GM19023 (cell line): ENCODE results near the gene OR2A7.
"Not testable (repeated sequence)": the region's sequence is repeated elsewhere in the genome, so short reads cannot be mapped to it uniquely, and the experiment has no call there.

Experiments
- ATAC-seq: cut with Tn5 transposase; IDR thresholded peaks from one replicate; pipeline ENCODE4 v1.9.1; 2021; ENCODE audit warnings: mild to moderate bottlenecking, moderate library complexity; ENCODE audit not compliant: unreplicated experiment

Gene OR2A7

DNA sequence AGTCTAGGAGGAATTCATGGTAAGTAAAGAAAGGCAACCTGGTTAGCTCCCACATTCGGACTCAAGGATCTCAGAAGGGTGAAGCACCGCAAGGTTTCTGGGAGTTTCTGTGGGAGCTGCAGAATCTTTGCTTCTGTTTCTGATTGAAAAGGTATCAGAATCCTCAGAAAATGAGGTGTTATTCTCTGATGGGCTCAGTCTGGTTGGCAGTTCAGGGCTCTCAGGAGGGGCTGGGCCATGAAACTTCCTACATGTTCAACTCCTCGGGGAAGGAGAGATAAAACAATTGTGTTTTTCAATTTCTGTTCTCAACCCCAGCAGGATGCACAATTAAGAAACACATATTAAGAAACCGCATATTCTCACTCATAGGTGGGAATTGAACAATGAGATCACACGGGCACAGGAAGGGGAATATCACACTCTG lies 9.1 kb downstream of the OR2A7 start:
- ATAC-seq = no peak

DNA sequence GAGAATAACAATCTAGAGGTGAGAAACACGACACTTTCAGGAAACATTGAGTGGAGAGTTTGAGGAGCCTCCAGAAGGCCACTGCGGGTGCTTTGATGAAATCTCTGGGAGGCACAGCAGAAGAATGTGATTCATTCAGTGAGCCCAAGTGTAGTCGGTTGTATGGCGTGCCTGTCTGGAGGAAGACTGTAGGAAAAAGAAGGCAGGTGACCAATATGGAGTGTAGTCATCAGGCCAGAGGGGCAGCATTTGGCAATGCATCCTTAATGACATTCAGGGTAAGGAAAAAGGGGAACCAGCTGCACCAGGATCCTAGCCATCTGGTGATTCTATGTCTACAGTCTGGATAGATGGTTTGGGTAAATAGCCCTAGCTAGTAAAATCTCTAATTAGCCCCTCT lies 12.3 kb downstream of the OR2A7 start:
- ATAC-seq = not testable (repeated sequence)

- ATAC-seq = not testable (repeated sequence)
These were observed 16.8 kb downstream of the OR2A7 start for GRCh38 chr7:144247674-144248330.

DNA sequence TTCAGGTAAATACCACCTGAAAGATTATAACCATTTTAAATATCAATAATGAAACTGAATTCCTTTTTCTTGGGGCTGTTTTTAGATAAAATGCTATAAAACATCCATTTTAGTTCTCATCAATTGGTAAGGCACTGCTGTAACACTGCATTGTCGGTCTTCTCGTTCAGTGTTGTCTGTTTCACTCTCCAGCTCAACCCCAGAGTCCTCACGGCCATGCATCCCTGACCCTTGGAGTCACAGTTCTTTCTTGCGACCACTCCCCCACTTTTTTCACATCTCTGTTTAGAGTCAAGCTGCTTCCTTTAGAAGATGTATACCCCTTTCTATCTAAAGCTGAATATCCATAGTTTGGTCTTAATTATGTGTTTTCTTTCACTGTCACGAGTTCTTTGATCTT lies 17.6 kb downstream of the OR2A7 start:
- ATAC-seq = not testable (repeated sequence)

DNA sequence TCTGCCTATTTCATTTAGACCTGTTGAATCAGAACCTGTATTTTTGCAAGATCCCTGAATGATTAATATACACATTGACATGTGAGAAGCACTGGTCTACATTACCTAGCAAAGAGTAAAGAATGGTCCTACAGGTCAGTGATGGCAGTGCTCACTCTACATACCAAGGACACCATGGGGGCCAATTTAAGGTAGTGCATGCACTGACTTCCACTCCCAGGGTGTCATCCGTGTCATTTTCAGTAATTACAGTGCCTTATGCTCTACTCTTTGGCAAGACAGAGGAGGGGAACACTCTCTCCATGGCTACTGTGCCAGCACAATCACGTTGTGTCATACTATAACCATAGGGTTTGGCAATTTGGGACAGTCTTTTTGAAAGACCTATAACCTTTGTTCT lies 19.2 kb downstream of the OR2A7 start:
- not testable (repeated sequence) for ATAC-seq

GRCh38 chr7:144239365-144239764 lies 25.2 kb downstream of the OR2A7 start, which contains the start of gene OR2A42:
TSS of gene OR2A42 (minus strand) at chr7:144239605. CDS start at chr7:144232843, 6,762 bp downstream.
- not testable (repeated sequence) for ATAC-seq

DNA sequence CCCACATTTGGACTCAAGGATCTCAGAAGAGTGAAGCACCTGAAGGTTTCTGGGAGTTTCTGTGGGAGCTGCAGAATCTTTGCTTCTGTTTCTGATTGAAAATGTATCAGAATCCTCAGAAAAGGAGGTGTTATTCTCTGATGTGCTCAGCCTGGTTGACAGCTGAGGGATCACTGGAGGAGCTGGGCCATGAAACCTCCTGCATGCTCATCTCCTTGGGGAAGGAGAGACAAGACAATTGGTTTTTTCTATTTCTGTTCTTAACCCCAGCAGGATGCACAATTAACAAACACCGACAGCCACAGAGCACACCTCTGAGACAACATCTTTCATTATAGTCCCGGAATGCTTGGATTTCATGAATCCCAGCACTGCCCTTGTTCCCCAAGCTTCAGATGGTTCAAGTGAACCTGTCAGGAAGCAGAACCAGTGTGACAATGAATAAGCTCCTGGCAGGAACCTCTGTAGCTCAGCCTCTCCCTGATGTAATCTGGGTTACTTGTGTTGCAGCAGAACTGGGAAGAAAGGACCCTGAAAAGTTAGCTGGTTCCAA lies 26.0 kb downstream of the OR2A7 start:
- not testable (repeated sequence) for ATAC-seq

- ATAC-seq = not testable (repeated sequence)
These were observed 31.6 kb downstream of the OR2A7 start for GRCh38 chr7:144233039-144233438.

DNA sequence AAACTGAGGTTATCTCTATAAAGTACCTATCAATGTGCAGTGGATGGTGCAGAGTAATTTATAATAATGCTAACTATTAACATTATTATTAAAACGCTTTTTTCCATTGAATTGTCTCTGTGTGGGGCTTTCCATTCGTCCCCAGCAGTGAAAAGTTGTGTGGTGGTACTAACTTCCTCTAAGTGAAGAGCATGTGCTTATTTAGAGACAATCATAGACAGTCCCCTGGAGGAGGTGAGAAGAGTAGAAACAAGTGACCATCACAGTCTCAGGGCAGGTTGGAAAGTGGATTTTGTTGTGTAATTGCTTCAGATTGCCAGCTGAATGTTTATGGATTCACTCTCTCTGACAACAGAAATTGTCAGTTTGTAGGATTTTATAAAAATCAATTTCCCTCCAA lies 33.6 kb downstream of the OR2A7 start:
- not testable (repeated sequence) for ATAC-seq

DNA sequence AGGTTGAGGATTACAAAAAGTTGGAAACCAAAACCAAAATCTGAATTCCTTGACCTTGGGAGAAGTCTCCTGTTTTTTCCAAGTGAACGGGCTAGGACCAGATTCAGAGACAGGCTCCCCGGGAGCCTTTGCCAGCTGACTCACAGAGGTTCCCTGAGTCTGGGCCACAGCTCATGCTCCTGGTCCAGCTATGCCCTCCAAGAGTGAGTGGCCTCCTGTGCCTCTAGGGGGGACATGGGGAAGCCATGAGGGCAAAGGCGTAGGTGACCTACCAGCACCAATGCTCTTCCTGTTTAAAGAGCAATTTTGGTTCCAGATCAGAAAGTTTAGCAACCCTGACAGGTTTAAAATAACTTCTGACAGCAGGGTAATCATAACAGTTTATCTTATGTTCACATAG lies 35.8 kb downstream of the OR2A7 start:
- not testable (repeated sequence) for ATAC-seq

- ATAC-seq = not testable (repeated sequence)
These were observed 37.7 kb downstream of the OR2A7 start for GRCh38 chr7:144226866-144227265.

DNA sequence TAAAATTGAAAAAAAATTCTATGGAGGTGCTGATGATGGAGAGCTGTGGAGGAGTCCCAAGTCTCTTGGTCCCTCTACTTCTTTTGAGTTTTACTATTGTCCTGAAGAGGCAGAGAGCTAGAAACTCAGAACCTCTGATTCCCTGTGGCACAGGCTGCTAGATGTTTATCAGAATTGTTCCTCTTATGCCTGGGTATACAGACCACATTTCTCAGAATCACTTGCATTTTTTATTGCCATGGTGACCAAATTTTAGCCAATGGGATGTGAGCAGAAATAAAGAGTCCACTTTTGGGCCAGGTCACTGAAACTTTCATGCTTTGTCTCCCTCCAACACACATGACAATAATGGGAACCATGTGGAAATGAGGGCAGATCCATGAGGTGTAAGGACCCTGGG lies 40.9 kb downstream of the OR2A7 start:
- ATAC-seq = not testable (repeated sequence)

- ATAC-seq = not testable (repeated sequence)
These were observed 44.1 kb downstream of the OR2A7 start for GRCh38 chr7:144220531-144220930.

GRCh38 chr7:144219149-144219548 lies 45.4 kb downstream of the OR2A7 start:
- not testable (repeated sequence) for ATAC-seq

DNA sequence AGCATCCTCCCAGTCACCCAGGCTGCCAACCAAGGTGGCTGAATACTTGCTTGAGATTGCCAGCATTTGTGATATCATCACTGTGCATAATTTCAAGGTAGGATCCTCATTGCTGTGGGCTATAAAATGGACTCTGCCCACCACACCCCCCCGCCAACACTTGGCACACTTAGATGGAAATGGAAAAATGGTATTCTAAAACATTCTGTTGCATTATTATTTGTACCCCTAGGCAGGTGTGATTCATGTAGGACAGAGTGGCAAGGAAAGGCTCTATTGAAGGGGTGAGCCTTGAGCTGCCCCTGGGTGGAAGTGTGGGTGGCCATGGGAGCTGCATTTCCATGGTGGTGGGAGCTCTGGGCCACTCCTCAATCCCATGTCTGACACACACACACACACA lies 46.0 kb downstream of the OR2A7 start:
- not testable (repeated sequence) for ATAC-seq

DNA sequence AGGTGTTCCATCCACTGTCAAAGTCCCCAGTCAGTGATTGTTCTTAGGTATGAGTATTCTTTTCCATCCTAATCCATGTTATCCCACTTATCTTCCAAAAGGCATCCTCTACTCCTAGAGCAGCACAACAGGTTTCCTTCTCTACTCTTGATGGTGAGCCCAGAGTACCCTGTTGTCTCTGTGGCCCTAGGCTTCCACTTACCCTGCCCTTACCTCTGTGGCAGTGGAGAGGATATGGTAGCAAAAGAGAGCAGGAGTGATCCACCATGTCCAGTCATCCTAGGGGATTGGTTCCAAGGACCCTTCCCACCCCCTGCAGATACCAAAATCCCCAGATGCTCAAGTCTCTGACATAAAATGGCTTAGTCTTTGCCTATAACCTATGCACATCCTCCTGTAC lies 47.4 kb downstream of the OR2A7 start:
- ATAC-seq = not testable (repeated sequence)
